NCI-H82 treated with DMSO at 0.1 percent for 48 hours (cell line): ENCODE results near the gene LRRC30.
"Not testable (repeated sequence)": the region's sequence is repeated elsewhere in the genome, so short reads cannot be mapped to it uniquely, and the experiment has no call there.

Source experiments
- DNase-seq: peaks from one replicate; lab custom pipeline; 2025; ENCODE audit not compliant: unreplicated experiment; lab: John Stamatoyannopoulos, UW

LRRC30 gene

DNA sequence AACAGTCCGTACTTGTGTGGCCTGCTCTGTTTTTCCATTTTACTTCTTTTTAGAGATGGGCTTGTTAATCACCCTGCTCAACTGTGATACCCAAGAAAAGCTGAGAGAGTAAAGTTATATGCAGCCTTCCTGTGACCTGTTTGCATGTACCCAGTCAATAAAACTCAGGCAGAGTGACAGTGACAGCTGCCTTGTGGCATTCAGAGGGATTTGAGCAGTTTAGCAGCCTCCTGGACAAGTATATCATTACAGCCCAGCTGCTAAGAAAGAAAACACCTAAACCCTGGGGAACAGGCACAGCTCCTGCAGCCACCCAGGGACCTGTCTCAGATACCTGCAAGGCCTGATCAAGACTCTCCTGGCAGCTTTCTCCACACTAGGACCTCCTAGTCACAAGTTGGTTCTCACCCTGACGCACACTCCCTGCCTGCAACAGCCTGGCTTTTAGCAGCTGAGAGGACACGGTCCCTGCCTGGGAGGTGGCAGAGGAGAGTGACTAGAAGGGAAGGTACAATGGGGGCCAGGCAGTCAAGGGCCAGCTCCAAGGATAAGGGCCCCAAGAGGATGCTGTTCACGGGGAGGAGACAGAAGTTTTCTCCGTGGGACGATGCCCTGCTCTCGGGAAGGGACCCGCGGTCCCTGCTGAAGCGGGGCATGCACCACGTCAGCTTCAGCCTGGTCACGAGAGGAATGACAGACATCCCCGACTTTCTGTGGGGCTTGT lies at the start of gene LRRC30:
TSS of gene LRRC30 (plus strand) at position 464 of the 724 bp plus-strand sequence. CDS start at position 514, 50 bp downstream.
- DNase-seq = peak; percentile 49

DNA sequence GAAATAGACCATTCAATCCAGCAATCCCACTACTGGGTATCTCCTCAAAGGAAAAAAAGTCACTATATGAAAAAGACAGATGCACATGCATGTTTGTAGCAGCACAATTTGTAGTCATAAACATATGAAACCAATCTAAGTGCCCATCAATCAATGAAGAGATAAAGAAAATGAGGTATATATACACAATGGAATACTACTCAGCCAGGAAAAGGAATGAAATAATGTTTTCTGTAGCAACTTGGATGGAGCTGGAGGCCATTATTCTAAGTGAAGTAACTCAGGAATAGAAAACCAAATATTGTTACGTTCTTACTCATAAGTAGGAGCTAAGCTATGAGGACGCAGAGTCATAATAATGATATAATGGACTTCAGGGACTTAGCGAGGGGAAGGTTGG lies 45.2 kb upstream of the LRRC30 start:
- DNase-seq = no peak

DNA sequence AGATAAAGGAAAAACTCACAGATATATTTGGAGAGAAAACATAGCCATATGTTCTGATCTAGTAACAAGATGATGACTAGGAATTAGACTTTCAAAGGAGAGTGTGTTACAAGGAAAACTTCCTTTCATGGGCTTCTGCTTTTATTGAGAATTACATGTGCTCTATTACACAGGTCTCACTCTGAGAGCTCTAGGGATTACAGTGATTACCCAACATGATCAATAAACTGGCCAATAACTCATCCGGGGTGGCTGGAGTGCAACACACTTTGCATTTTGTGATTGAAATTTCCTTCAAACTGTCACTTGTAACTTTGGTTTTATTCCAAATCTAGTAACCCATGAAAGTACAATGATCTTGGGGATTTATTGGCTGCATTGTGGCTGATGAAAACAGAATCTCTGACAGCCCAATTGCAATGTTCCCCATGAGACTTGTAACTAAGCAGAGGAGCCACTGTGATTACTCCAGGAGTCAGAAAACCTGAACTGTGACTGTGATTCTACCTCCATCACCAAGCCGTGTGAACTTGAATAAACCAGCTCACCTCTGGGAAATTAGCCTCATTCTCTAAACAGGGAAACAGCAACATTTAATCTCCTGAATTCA lies 40.2 kb upstream of the LRRC30 start:
- DNase-seq = peak; percentile 20

DNA sequence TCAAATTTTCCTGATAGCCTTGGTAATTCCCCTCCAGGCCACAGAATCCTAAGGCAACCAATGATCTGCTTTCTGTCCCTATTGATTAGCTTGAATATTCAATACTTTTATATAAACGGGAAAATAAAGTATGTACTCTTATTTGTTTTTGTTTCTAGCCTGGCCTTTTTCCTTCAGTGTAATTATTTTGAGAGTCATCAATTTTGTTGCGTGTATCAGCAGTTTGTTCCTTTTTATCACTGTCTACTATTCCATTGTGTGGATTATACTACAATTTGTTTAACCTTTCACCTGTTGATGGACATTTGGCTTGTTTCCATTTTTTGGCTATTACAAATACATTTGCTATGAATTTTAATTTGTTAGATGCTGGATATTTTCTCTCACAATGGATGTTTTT lies 39.2 kb upstream of the LRRC30 start:
- DNase-seq = no peak

DNA sequence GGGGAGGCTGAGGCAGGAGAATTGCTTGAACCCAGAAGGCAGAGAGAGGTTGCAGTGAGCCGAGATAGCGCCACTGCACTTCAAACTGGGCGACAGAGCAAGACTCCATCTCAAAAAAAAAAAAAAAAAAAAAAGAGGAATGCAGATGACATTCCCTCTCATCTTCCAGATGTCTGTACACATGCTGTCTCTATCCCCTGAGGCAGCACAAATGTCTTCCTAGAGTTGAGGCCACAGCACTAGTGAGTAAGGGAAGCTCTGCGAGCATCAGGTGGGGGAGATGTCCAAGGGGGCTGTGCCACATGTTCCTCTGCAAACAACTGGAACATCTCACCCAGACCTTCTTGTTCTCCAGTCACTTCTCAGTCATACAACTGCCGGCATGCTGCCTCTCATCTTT lies 35.6 kb upstream of the LRRC30 start:
- no peak for DNase-seq

DNA sequence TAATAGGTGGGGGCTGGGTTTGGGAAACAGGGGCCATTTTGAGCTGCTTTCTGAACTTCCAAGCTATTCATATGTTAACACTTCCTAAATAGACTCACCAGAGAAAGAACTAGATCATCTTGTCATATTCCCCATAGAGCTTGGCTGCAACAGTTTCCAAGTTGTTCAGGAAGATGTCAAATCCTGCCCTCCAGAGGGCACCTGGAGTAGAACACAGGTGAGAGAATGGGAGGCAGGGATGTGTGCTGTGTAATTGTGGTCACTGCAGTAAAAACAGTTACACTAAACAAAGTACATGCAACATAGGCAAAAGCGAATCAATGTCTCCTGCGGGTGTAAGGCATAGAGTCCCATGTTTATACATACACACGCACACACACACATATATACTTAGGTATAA lies 34.5 kb upstream of the LRRC30 start:
- DNase-seq = no peak

DNA sequence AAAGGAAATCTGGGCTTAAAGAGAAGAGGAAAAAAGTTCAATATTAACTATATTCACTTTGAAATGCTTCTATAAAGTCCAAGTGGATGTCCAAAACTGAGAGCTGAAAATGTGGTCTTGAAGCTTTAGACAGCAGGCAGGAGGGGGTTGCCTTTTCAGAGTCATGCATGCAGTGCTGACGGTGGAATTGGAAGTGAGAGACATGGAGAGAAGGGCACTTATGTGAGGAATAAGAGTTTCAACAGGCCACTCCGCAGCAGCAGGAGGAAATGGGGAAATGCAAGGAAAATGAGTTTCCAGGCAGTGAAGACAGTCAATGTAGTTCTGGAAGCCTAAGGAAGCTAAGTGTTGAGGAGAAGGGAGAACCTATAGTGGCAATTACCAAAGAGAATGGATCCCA lies 33.0 kb upstream of the LRRC30 start:
- no peak for DNase-seq

DNA sequence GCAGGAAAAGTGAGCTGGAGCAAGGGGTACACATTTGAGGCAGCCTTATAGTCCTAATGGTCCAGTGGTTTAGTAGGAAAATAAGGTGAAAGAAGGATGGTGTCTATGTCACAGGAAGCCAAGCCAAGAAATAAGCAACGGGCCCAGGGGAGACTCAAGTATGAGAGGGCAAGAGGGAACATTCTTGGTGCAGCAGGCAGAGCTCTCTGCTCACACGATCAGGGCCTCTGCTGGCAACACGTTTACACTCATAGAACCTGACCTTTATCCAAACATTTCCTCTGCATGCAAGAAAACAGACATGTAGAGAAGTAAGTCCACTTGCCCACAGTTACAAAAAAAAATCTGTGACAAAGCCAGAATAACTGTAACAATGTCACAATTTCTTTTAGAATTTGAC lies 32.6 kb upstream of the LRRC30 start:
- DNase-seq = no peak

DNA sequence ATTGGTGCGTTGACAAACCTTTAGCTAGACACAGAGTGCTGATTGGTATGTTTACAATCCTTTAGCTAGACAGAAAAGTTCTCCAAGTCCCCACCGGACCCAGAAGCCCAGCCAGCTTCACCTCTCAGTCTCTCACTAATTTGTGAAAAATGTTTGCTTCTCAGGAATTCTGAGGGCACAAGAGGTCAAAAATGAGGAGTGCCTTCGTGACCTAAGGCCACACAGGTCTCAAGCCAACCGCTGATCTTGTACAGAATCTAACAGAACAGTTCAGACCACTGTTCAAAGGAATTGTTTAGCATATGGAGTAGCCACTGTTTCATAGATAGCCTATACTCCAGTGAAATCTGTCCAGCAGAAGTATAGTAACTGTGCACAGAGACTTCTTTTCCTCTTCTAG lies 29.8 kb upstream of the LRRC30 start:
- DNase-seq = no peak

DNA sequence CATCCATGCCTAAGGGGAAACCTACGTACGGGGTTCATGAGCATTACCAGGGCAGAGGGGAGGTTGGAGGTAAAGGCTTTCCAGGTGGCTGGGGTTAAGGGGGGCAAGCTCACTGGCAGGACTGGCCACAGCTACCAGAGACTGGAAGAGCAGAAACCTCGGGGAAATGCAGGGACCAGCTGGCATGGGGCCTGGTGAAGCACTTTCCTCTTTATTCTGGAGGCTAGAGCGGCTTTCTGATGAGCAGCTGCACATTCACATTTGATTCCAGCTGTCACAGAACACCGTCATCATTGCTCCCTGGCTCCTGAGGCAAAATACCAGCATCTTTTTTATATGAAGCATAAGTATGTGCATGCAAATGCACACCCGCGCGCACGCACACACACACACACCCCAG lies 28.7 kb upstream of the LRRC30 start:
- no peak for DNase-seq

DNA sequence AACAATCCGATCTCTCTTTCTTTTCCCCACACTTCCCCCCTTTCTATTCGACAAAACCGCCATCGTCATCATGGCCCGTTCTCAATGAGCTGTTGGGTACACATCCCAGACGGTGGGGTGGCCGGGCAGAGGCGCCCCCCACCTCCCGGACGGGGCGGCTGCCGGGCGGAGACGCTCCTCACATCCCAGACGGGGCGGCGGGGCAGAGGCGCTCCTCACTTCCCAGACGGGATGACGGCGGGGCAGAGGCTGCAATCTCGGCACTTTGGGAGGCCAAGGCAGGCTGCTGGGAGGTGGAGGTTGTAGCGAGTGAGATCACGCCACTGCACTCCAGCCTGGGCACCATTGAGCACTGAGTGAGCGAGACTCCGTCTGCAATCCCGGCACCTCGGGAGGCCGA lies 27.3 kb upstream of the LRRC30 start:
- DNase-seq = not testable (repeated sequence)

DNA sequence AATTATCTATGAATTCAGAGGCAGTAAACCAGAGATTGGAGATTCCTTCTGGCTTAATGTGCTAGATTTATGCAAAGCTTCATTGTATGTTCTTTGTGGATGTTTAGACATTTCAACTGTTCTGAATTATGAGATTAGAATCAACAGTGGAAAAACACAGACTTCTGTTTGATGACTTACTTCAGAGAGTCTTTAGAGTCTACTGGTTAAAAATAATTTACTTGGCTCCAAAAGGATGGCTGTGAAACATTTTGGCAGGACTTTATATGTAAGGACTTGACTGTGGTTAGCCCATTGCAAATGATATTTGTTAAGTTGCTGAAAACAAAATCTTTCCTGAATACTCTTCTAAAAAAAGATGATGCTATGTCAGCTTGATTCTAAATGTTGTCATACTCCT lies 25.5 kb upstream of the LRRC30 start:
- no peak for DNase-seq

DNA sequence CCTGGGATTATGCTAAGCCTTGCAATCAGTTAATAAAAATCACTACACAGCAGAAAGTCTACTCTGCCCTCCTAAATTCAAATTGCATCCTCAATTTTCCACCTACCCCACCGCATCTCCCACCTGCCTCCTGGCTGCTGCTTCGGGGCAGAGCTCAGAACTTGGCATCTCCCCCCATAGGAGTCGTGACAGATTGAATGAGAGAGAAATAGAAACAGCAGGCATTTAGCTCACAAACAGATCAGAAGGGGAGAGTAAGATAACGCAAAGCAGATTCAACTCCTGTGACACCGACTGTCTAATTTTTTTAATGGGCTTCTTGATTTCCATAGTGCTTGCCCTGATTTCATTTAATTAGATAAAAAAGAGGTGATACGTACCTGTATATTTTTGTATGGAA lies 24.7 kb upstream of the LRRC30 start:
- peak; percentile 15 for DNase-seq

DNA sequence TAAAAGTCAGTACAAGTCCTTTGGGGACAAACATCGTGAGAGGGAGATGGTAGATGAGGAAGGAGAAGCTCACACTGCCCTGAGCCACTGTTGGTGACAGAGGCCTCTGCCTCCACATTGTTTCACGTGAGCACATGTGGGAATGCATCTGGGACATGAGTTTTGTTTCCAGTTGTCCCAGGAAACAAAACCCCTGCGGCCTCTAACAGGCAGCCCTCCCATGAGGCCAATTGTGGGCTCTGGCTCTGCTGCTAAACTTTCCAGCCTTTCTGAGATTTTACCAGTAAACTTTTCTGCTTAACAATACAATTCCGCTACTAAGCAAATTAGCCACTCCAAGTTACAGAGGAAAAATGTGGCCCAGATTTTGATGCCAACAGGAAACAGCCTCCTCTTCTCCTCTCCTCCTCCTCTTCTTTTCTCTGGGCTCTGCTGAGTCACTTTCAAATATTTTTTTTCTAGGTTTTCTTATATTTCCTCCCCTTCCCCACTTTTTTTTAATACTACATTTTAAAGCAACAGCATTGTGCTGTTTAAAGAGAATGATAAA lies 23.4 kb upstream of the LRRC30 start:
- no peak for DNase-seq

DNA sequence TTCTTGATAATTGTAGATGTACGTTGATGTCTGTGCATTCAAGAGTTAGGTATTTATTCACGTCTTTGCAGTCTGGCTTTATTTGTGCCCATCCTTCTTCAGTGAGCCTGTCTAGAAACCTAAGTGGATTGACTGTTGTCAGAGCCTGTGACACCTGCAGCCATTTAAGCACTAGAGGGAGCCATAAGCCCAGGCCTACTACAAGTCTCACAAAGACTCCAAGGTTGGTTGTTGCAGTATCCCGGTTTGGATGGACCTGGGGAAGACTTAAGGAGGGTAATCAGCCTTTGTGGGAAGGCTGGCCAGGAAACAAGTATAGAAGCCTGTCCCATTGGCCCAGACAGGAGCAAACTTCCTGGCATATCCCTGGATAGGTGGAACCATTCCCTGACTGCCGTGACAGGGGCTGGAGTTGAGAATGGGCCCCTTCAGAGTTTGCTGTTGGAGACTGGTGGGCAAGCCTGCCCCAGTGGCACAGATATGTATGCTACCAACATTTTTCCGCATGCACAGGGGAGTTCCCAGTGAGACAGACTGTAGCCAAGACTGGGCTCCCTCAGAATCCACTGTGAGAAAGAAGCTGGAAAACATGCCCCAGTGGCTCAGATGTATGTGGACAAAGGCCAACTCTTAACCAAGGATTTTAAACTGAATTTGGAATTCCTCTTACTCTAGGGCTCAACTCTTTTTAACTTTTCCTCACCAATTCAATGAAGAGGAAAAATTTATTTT lies 9.3 kb upstream of the LRRC30 start:
- DNase-seq = peak; percentile 85

DNA sequence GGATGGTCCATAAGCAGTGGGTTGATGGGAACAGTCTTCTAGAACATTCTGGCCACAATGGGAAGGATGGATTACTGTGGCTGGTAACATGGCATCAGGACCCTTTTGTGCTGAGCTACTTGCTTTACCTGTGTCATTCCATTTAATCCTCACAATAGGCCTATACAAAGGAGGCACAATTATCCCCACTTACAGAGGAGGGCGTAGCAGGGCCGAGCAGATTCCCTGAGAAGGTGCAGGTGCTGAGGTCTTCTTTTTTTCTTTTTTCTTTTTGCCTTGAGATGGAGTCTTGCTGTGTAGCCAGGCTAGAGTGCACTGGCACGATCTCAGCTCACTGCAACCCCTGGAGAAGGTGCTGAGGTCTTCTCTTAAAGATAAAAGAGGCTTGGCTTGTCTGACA lies 6.7 kb upstream of the LRRC30 start:
- no peak for DNase-seq

DNA sequence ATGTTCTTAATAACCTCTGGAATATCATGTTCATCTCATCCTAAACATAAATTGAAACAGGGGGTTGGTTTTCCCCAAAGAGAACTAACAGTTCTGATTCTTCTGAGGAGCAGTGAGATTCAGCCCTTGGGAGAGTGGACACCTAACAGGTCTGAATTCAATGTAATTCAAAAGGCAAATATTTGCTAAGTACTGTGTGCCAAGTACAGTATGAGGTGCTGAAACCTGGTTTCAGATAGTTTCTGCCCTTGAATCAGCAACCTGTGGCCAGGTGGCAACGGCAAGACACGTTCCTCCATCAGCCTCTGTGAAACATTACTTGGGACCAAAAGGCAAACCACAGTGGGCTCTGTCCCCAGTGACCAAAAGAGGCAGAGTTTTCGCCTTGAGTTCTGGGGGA lies 1.3 kb downstream of the LRRC30 start:
- no peak for DNase-seq

DNA sequence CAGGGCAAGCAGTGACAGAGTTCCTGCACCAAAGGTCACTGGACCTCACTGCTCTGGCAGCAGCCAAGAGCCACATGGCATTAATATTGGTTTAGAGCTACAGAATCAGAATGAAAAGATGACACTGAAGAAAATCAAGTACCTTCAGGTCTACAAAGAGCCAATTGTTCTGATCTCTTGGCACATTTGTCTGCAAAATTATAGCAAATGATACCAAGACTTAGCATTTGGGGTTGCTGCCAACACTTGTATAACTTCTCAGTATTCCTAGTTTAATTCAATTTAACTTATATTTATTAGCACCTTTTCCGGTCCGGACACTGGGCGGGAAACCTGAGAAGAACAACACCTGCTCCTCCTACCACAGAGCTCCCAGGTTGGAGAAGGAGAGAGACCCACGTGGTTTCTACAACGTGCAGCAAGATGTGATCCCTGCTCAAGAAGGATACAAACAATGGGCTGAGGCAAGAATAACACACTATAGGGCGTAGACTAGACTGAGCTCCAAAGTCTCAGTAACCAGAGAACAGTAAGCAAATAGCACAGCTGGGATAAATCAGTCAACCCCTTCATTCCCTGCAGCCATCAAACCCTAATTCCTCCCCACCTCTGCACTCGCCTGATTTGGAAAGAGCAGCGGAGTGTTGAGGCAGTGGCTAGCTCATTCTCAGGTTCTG lies 2.4 kb downstream of the LRRC30 start:
- DNase-seq = no peak

DNA sequence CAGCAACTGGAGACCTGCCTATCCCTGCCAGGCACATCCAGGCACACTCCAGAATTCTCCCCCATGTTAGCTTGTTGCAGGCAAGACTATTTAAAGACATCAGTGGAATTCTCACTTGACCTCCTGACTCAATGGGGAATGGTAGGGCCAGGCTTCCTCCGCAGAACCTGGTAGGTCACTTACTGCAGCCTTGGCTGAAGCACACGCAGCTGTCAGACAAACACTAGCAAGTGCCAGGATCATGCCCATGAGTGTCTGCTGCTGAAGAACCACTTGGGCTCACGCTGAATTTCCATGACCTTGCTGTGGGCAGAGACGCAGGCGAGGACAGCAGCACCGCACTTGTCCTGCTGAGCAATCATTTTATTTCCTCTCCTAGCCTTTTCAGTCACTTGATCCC lies 3.2 kb downstream of the LRRC30 start:
- DNase-seq = no peak

DNA sequence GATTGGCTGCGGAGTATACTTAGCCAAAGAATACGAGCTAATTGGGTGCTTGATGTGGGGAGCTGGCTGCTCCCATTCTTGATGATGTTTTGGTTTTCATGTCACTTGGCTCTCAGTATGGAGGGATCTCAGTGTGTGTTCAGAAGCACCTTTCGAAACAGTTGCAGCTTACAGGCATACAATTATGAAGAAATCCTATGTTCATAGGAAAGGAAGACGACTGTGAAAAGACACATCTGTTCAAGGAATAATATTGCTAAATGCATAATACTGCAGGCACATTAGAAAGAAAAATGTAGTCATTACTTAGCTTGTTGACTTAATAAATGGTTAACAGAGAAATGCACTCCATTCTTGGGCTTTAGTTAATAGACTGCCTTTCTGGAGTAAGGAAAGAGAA lies 4.1 kb downstream of the LRRC30 start:
- DNase-seq = no peak

DNA sequence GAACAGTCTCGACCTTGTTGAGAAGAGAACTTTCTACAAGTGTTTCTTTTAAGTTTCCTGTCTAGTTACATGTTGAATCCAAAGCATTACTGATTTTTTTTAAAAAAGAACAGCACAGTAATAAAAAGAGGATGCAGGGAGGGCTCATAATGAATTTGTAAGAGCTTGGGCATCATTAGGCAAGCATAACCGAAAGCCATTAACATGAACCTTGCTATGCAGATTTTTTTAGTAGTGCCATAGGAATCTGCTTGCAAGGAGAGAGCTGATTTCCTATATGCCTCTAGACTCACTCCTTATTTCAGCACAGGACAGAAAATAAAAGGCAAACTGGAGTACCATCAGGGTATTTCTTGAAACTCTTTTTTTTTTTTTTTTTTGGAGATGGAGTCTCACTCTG lies 5.2 kb downstream of the LRRC30 start:
- no peak for DNase-seq
